ENCODE measurements around the gene MSH5. TPM values are rescaled to one million over a fixed set of nuclear protein-coding genes. Genes with fewer than 3 reads are reported as not detected.

MSH5 gene
- total and polyA plus RNA-seq, 9 of the 15 experiments (the other 6 are each of a cell fraction or from before 2014, with no cell fraction given): 12.5 to 104 (median 46.6) TPM

DNA sequence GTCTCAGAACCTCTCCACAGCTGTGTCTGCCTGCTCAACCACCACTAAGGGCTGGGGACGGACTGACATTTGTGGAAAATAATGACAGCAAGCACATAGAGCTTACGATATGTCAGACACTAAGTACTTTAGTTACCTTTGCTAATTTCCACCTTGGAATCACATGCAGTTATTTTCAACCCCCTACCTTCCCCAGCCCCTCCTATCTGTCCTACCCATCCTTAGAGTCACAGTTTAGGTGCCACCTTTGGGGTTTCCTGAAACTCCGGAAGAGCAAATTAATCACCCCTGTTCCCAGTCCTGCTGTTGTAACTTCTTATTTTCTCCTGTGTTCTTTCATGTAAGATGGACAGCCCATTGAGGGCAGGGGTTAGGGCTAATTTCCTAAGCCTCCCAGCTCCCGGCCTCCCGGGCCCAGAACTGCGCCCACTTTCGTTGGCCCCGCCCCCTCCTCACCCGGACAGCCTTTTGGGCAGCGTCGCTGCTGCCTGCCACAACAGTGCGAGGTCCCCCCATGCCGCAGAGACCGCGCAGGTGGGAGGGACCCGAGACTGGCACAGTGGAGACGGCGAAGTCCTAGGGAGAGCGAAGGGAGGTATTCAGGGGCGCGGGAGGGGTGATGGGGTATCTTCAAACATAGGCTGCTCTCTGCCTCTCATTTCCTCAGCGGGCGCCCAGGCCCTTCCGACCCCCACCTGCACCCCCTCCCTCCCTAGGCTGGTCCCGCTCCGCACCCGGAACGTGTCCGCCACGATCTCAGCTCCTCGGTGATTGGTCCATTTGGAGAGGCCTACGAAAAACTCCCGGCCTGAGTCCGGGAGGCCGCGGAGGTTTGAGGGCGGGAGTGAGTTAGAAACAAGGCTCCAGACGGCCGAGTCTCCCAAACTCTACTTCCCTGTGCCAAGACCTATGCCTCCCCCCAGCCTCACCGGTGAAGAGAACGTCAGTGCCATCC is 11.8 kb upstream of the MSH5 start (continued):
- TF ChIP-seq TEAD1 (CRISPR knock-in tag; IDR thresholded peaks at IDR 0.05) (peak in 1 of 2 experiments; percentile 70; a peak in 2 of 4 replicates), CHD2 (IDR thresholded peaks at IDR 0.05; ENCODE audit: low read depth, low read length) (0 out of 2 replicates have a peak, but pooled peaks have one; percentile 5), KDM5B (IDR thresholded peaks at IDR 0.05; ENCODE audit: insufficient replicate concordance, low read depth, low read length) (peak; percentile 6), TRIM24 (IDR thresholded peaks at IDR 0.05) (peak in 1 of 2 experiments; percentile 26; a peak in 1 of 4 replicates), ELF4 (CRISPR knock-in tag; IDR thresholded peaks at IDR 0.05) (peak; percentile 74; the same call in 1 of the 2 replicates), ZNF197 (CRISPR knock-in tag; IDR thresholded peaks at IDR 0.05; ENCODE audit: low read depth) (no peak), CBX5 (IDR thresholded peaks at IDR 0.05; ENCODE audit: borderline replicate concordance, low read depth) (no peak)
- TF ChIP-seq, protein P1, sequence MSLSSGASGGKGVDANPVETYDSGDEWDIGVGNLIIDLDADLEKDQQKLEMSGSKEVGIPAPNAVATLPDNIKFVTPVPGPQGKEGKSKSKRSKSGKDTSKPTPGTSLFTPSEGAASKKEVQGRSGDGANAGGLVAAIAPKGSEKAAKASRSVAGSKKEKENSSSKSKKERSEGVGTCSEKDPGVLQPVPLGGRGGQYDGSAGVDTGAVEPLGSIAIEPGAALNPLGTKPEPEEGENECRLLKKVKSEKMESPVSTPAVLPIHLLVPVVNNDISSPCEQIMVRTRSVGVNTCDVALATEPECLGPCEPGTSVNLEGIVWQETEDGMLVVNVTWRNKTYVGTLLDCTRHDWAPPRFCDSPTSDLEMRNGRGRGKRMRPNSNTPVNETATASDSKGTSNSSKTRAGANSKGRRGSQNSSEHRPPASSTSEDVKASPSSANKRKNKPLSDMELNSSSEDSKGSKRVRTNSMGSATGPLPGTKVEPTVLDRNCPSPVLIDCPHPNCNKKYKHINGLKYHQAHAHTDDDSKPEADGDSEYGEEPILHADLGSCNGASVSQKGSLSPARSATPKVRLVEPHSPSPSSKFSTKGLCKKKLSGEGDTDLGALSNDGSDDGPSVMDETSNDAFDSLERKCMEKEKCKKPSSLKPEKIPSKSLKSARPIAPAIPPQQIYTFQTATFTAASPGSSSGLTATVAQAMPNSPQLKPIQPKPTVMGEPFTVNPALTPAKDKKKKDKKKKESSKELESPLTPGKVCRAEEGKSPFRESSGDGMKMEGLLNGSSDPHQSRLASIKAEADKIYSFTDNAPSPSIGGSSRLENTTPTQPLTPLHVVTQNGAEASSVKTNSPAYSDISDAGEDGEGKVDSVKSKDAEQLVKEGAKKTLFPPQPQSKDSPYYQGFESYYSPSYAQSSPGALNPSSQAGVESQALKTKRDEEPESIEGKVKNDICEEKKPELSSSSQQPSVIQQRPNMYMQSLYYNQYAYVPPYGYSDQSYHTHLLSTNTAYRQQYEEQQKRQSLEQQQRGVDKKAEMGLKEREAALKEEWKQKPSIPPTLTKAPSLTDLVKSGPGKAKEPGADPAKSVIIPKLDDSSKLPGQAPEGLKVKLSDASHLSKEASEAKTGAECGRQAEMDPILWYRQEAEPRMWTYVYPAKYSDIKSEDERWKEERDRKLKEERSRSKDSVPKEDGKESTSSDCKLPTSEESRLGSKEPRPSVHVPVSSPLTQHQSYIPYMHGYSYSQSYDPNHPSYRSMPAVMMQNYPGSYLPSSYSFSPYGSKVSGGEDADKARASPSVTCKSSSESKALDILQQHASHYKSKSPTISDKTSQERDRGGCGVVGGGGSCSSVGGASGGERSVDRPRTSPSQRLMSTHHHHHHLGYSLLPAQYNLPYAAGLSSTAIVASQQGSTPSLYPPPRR (CRISPR knock-in tag; IDR thresholded peaks at IDR 0.05; ENCODE audit: borderline replicate concordance): peak; percentile 66; the same call in 1 of the 2 replicates
- TF ChIP-seq, protein P2, sequence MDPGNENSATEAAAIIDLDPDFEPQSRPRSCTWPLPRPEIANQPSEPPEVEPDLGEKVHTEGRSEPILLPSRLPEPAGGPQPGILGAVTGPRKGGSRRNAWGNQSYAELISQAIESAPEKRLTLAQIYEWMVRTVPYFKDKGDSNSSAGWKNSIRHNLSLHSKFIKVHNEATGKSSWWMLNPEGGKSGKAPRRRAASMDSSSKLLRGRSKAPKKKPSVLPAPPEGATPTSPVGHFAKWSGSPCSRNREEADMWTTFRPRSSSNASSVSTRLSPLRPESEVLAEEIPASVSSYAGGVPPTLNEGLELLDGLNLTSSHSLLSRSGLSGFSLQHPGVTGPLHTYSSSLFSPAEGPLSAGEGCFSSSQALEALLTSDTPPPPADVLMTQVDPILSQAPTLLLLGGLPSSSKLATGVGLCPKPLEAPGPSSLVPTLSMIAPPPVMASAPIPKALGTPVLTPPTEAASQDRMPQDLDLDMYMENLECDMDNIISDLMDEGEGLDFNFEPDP (CRISPR knock-in tag; IDR thresholded peaks at IDR 0.05): no peak
- TF ChIP-seq, protein P3, sequence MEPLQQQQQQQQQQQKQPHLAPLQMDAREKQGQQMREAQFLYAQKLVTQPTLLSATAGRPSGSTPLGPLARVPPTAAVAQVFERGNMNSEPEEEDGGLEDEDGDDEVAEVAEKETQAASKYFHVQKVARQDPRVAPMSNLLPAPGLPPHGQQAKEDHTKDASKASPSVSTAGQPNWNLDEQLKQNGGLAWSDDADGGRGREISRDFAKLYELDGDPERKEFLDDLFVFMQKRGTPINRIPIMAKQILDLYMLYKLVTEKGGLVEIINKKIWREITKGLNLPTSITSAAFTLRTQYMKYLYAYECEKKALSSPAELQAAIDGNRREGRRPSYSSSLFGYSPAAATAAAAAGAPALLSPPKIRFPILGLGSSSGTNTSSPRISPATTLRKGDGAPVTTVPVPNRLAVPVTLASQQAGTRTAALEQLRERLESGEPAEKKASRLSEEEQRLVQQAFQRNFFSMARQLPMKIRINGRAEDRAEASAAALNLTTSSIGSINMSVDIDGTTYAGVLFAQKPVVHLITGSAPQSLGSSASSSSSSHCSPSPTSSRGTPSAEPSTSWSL (CRISPR knock-in tag; IDR thresholded peaks at IDR 0.05; ENCODE audit: borderline replicate concordance): 0 out of 2 replicates have a peak, but pooled peaks have one; percentile 24
- TF ChIP-seq, protein P4, sequence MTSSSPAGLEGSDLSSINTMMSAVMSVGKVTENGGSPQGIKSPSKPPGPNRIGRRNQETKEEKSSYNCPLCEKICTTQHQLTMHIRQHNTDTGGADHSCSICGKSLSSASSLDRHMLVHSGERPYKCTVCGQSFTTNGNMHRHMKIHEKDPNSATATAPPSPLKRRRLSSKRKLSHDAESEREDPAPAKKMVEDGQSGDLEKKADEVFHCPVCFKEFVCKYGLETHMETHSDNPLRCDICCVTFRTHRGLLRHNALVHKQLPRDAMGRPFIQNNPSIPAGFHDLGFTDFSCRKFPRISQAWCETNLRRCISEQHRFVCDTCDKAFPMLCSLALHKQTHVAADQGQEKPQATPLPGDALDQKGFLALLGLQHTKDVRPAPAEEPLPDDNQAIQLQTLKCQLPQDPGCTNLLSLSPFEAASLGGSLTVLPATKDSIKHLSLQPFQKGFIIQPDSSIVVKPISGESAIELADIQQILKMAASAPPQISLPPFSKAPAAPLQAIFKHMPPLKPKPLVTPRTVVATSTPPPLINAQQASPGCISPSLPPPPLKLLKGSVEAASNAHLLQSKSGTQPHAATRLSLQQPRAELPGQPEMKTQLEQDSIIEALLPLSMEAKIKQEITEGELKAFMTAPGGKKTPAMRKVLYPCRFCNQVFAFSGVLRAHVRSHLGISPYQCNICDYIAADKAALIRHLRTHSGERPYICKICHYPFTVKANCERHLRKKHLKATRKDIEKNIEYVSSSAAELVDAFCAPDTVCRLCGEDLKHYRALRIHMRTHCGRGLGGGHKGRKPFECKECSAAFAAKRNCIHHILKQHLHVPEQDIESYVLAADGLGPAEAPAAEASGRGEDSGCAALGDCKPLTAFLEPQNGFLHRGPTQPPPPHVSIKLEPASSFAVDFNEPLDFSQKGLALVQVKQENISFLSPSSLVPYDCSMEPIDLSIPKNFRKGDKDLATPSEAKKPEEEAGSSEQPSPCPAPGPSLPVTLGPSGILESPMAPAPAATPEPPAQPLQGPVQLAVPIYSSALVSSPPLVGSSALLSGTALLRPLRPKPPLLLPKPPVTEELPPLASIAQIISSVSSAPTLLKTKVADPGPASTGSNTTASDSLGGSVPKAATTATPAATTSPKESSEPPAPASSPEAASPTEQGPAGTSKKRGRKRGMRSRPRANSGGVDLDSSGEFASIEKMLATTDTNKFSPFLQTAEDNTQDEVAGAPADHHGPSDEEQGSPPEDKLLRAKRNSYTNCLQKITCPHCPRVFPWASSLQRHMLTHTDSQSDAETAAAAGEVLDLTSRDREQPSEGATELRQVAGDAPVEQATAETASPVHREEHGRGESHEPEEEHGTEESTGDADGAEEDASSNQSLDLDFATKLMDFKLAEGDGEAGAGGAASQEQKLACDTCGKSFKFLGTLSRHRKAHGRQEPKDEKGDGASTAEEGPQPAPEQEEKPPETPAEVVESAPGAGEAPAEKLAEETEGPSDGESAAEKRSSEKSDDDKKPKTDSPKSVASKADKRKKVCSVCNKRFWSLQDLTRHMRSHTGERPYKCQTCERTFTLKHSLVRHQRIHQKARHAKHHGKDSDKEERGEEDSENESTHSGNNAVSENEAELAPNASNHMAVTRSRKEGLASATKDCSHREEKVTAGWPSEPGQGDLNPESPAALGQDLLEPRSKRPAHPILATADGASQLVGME (CRISPR knock-in tag; IDR thresholded peaks at IDR 0.05): no peak; the same call in 1 of the 2 replicates
